ENCODE results near the gene ILF3. TPM values are rescaled to one million over a fixed set of nuclear protein-coding genes. Genes with fewer than 3 reads are reported as not detected.

The ILF3 gene
- total and polyA plus RNA-seq, 10 of the 15 experiments (the other 5 are each of a cell fraction or from before 2014, with no cell fraction given), result 28.1 to 383 (median 176) TPM

DNA sequence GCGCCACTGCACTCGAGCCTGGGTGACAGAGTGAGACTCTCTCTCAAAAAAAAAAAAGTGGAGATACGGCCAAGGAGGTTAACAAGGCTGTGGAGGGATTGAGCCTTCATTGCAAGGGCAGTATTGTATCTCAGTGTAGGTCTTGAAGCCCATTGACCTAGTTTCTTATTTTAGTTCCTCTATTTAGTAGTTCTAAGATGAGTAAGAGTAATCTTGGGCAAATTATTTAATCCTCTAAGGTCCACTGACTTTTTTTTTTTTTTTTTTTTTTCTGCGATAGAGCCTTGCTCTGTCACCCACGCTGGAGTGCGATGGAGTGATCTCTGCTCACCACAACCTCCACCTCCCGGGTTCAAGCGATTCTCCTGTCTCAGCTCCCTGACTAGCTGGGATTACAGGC lies 14.3 kb upstream of the ILF3 start (continued):
- TF ChIP-seq, protein P1, sequence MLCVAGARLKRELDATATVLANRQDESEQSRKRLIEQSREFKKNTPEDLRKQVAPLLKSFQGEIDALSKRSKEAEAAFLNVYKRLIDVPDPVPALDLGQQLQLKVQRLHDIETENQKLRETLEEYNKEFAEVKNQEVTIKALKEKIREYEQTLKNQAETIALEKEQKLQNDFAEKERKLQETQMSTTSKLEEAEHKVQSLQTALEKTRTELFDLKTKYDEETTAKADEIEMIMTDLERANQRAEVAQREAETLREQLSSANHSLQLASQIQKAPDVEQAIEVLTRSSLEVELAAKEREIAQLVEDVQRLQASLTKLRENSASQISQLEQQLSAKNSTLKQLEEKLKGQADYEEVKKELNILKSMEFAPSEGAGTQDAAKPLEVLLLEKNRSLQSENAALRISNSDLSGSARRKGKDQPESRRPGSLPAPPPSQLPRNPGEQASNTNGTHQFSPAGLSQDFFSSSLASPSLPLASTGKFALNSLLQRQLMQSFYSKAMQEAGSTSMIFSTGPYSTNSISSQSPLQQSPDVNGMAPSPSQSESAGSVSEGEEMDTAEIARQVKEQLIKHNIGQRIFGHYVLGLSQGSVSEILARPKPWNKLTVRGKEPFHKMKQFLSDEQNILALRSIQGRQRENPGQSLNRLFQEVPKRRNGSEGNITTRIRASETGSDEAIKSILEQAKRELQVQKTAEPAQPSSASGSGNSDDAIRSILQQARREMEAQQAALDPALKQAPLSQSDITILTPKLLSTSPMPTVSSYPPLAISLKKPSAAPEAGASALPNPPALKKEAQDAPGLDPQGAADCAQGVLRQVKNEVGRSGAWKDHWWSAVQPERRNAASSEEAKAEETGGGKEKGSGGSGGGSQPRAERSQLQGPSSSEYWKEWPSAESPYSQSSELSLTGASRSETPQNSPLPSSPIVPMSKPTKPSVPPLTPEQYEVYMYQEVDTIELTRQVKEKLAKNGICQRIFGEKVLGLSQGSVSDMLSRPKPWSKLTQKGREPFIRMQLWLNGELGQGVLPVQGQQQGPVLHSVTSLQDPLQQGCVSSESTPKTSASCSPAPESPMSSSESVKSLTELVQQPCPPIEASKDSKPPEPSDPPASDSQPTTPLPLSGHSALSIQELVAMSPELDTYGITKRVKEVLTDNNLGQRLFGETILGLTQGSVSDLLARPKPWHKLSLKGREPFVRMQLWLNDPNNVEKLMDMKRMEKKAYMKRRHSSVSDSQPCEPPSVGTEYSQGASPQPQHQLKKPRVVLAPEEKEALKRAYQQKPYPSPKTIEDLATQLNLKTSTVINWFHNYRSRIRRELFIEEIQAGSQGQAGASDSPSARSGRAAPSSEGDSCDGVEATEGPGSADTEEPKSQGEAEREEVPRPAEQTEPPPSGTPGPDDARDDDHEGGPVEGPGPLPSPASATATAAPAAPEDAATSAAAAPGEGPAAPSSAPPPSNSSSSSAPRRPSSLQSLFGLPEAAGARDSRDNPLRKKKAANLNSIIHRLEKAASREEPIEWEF (IDR thresholded peaks at IDR 0.05; ENCODE audit: insufficient replicate concordance, low read depth, low read length), result no peak
- 0 out of 2 replicates have a peak, but pooled peaks have one; percentile 36 for TF ChIP-seq NR2F1 (conservative IDR thresholded peaks at IDR 0.05)
- TF ChIP-seq SPI1 (IDR thresholded peaks at IDR 0.05; ENCODE audit: borderline replicate concordance, insufficient read depth, low read depth, low read length), result no peak
- peak; percentile 40; the same call in 1 of the 2 replicates for TF ChIP-seq MTA2 (IDR thresholded peaks at IDR 0.05; ENCODE audit: low read depth)
- TF ChIP-seq NBN (IDR thresholded peaks at IDR 0.05), result peak; percentile 72; the same call in 1 of the 2 replicates
- TF ChIP-seq, protein P2, sequence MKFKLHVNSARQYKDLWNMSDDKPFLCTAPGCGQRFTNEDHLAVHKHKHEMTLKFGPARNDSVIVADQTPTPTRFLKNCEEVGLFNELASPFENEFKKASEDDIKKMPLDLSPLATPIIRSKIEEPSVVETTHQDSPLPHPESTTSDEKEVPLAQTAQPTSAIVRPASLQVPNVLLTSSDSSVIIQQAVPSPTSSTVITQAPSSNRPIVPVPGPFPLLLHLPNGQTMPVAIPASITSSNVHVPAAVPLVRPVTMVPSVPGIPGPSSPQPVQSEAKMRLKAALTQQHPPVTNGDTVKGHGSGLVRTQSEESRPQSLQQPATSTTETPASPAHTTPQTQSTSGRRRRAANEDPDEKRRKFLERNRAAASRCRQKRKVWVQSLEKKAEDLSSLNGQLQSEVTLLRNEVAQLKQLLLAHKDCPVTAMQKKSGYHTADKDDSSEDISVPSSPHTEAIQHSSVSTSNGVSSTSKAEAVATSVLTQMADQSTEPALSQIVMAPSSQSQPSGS (IDR thresholded peaks at IDR 0.05; ENCODE audit: low read length), result peak; percentile 50; the same call in 1 of the 2 replicates
- peak; percentile 69 for TF ChIP-seq ZNF384 (IDR thresholded peaks at IDR 0.05; ENCODE audit: borderline replicate concordance, low read depth, low read length)
- 0 out of 2 replicates have a peak, but pooled peaks have one; percentile 8 for TF ChIP-seq MEF2A (IDR thresholded peaks at IDR 0.05; ENCODE audit: insufficient read depth, low read depth, low read length)
- TF ChIP-seq NR2C2 (IDR thresholded peaks at IDR 0.05; ENCODE audit: borderline replicate concordance, control insufficient read depth, insufficient read length, low read depth), result no peak
- peak; percentile 92 for TF ChIP-seq ATF7 (IDR thresholded peaks at IDR 0.05; ENCODE audit: low read depth)
- TF ChIP-seq RCOR1 (conservative IDR thresholded peaks at IDR 0.05; ENCODE audit: low read depth, low read length), result no peak
- TF ChIP-seq FOS (IDR thresholded peaks at IDR 0.05; ENCODE audit: borderline replicate concordance, extremely low read depth, insufficient read length), result no peak
- TF ChIP-seq EZH2 (IDR thresholded peaks at IDR 0.05; ENCODE audit: borderline replicate concordance, control insufficient read depth, low read depth, low read length), result no peak
- peak; percentile 23 for TF ChIP-seq RUNX3 (IDR thresholded peaks at IDR 0.05; ENCODE audit: low read length)
- peak; percentile 58 for TF ChIP-seq JUNB (IDR thresholded peaks at IDR 0.05)
- peak; percentile 23; the same call in 1 of the 2 replicates for TF ChIP-seq NFIC (IDR thresholded peaks at IDR 0.05; ENCODE audit: low read depth, low read length)
